Measurements from ENCODE around the gene CR1L. TPM values are rescaled to one million over a fixed set of nuclear protein-coding genes. Genes with fewer than 3 reads are reported as not detected.
A peak's percentile ranks its signal among the peaks of the same experiment; 100 is the strongest.

The CR1L gene
- total and polyA plus RNA-seq, 9 of the 15 experiments (the other 6 are each of a cell fraction or from before 2014, with no cell fraction given): 10.1 to 74.8 (median 34.3) TPM

- TF ChIP-seq, protein P1, sequence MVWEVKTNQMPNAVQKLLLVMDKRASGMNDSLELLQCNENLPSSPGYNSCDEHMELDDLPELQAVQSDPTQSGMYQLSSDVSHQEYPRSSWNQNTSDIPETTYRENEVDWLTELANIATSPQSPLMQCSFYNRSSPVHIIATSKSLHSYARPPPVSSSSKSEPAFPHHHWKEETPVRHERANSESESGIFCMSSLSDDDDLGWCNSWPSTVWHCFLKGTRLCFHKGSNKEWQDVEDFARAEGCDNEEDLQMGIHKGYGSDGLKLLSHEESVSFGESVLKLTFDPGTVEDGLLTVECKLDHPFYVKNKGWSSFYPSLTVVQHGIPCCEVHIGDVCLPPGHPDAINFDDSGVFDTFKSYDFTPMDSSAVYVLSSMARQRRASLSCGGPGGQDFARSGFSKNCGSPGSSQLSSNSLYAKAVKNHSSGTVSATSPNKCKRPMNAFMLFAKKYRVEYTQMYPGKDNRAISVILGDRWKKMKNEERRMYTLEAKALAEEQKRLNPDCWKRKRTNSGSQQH (CRISPR knock-in tag; IDR thresholded peaks at IDR 0.05): no peak
- TF ChIP-seq KAT2B (IDR thresholded peaks at IDR 0.05; ENCODE audit: low read depth, low read length) (no peak), HOXB6 (CRISPR knock-in tag; IDR thresholded peaks at IDR 0.05; ENCODE audit: borderline replicate concordance) (no peak), ESRRB (CRISPR knock-in tag; IDR thresholded peaks at IDR 0.05; ENCODE audit: borderline replicate concordance) (no peak), MXD1 (CRISPR knock-in tag; IDR thresholded peaks at IDR 0.05; ENCODE audit: borderline replicate concordance, poor library complexity, severe bottlenecking) (no peak), RBM34 (IDR thresholded peaks at IDR 0.05; ENCODE audit: borderline replicate concordance, insufficient read depth, low read length) (no peak), YY1 (IDR thresholded peaks at IDR 0.05; ENCODE audit: borderline replicate concordance in 1 of 3, control insufficient read depth in 1 of 3, extremely low read depth in 1 of 3, insufficient read depth in 3 of 3, insufficient read length in 1 of 3, insufficient replicate concordance in 2 of 3, low read depth in 1 of 3, low read length in 2 of 3) (peak; percentile 26 to 81 (median 67)), CBFA2T3 (IDR thresholded peaks at IDR 0.05) (no peak), KAT7 (CRISPR knock-in tag; IDR thresholded peaks at IDR 0.05; ENCODE audit: borderline replicate concordance) (peak; percentile 99), ASH1L (IDR thresholded peaks at IDR 0.05; ENCODE audit: borderline replicate concordance, low read depth, partially characterized antibody) (no peak), NR3C1 (CRISPR knock-in tag; IDR thresholded peaks at IDR 0.05) (no peak), ARID3A (IDR thresholded peaks at IDR 0.05; ENCODE audit: borderline replicate concordance, low read depth, low read length) (no peak)
- TF ChIP-seq, protein P2, sequence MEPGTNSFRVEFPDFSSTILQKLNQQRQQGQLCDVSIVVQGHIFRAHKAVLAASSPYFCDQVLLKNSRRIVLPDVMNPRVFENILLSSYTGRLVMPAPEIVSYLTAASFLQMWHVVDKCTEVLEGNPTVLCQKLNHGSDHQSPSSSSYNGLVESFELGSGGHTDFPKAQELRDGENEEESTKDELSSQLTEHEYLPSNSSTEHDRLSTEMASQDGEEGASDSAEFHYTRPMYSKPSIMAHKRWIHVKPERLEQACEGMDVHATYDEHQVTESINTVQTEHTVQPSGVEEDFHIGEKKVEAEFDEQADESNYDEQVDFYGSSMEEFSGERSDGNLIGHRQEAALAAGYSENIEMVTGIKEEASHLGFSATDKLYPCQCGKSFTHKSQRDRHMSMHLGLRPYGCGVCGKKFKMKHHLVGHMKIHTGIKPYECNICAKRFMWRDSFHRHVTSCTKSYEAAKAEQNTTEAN (CRISPR knock-in tag; IDR thresholded peaks at IDR 0.05): no peak
- TF ChIP-seq, protein P3, sequence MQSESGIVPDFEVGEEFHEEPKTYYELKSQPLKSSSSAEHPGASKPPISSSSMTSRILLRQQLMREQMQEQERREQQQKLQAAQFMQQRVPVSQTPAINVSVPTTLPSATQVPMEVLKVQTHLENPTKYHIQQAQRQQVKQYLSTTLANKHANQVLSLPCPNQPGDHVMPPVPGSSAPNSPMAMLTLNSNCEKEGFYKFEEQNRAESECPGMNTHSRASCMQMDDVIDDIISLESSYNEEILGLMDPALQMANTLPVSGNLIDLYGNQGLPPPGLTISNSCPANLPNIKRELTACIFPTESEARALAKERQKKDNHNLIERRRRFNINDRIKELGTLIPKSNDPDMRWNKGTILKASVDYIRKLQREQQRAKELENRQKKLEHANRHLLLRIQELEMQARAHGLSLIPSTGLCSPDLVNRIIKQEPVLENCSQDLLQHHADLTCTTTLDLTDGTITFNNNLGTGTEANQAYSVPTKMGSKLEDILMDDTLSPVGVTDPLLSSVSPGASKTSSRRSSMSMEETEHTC (IDR thresholded peaks at IDR 0.05): no peak
- TF ChIP-seq, protein P4, sequence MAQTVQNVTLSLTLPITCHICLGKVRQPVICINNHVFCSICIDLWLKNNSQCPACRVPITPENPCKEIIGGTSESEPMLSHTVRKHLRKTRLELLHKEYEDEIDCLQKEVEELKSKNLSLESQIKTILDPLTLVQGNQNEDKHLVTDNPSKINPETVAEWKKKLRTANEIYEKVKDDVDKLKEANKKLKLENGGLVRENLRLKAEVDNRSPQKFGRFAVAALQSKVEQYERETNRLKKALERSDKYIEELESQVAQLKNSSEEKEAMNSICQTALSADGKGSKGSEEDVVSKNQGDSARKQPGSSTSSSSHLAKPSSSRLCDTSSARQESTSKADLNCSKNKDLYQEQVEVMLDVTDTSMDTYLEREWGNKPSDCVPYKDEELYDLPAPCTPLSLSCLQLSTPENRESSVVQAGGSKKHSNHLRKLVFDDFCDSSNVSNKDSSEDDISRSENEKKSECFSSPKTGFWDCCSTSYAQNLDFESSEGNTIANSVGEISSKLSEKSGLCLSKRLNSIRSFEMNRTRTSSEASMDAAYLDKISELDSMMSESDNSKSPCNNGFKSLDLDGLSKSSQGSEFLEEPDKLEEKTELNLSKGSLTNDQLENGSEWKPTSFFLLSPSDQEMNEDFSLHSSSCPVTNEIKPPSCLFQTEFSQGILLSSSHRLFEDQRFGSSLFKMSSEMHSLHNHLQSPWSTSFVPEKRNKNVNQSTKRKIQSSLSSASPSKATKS (CRISPR knock-in tag; IDR thresholded peaks at IDR 0.05): no peak
Measured at GRCh38 chr1:207751790-207752455, 107.0 kb downstream of the CR1L start, which contains the start of gene CD46 (continued).

Data from K562 (cell line).